Activated CD8-positive, alpha-beta T cell treated with anti-CD3 and anti-CD28 coated beads for 36 hours (primary cell): ENCODE data around the gene LUZP1. TPM values are rescaled to one million over a fixed set of nuclear protein-coding genes. Genes with fewer than 3 reads are reported as not detected.

ENCODE experiments used
- ATAC-seq: fragments of 200-7000 bp; cut with Tn5 transposase; one replicate; pipeline ENCODE4 v1.10.0; 2021; ENCODE audit warnings: mild to moderate bottlenecking, moderate library complexity
- CTCF ChIA-PET: fragments of 350-600 bp; sonication (Branson Sonifier 250); formaldehyde crosslinking; loops from one replicate; lab custom pipeline; 2021; ENCODE audit warnings: antibody characterized with exemption; lab: Charles Lee
- POLR2A ChIA-PET: fragments of 350-600 bp; sonication (Branson Sonifier 250); formaldehyde crosslinking; loops from one replicate; lab custom pipeline; 2021; ENCODE audit warnings: antibody characterized with exemption; lab: Charles Lee
- DNase-seq: peaks from one replicate; pipeline ENCODE4 v3.0.0-alpha.2; 2020
- H3K27ac Mint-ChIP-seq: one replicate; pipeline ENCODE4 v1.8.0; 2021; ENCODE audit warnings: mild to moderate bottlenecking, mixed read lengths
- H3K27me3 Mint-ChIP-seq: one replicate; pipeline ENCODE4 v1.8.0; 2021; ENCODE audit warnings: mixed read lengths
- H3K36me3 Mint-ChIP-seq: one replicate; pipeline ENCODE4 v1.8.0; 2021; ENCODE audit warnings: low read depth, mixed read lengths
- H3K4me1 Mint-ChIP-seq: one replicate; pipeline ENCODE4 v1.8.0; 2021; ENCODE audit warnings: low read depth, mixed read lengths
- H3K4me3 Mint-ChIP-seq: one replicate; pipeline ENCODE4 v1.8.0; 2021; ENCODE audit warnings: mild to moderate bottlenecking, moderate library complexity, mixed read lengths
- H3K9me3 Mint-ChIP-seq: one replicate; pipeline ENCODE4 v1.8.0; 2021; ENCODE audit warnings: mixed read lengths
- intact Hi-C: fragments of 100-400 bp; cut with micrococcal nuclease; formaldehyde crosslinking; loops from one replicate; pipeline ENCODE4 v1.10.0; 2022
- total RNA-seq, 2 experiments: library from RNA; stranded (reverse); gene quantifications; one replicate each; pipeline ENCODE4 v1.2.3, GENCODE V29; 2021
- TF ChIP-seq, protein P1 (sequence below): fragments of 200-600 bp; IDR thresholded peaks from one replicate; pipeline ENCODE4 v1.8.0; 2022; ENCODE audit warnings: antibody characterized with exemption, mild to moderate bottlenecking

The LUZP1 gene
- total RNA-seq, 2 experiments from 2014 or later: 14.9 to 16.0 TPM

DNA sequence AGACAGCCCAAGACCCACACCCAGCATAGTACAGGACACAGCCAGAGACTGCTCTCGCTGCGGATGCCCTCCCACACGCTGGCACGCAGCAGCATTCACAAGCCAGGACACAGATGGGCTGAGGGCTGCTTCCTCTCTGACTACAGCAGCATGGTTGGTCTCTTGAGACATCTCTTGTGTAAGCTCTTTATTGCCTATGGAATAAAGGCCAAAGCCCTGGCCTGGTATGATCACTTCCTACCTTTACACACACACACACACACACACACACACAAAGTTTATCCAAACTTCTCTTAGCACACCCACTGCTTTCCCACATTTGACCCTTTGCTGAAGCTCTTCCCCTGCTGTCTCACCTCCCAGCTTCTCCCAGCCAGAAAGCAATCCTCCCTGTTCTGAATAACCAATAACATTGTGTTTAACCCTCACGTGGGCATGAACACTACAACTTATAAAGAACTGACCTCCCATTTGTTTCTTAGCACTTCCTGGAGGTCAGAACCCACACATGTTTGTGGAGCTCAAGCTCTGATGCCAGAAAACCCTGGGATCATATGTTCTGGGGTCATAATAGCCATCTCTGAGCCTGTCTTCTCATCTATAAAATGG lies 1.2 kb upstream of the LUZP1 start:
- POLR2A ChIA-PET: interaction anchor here (0.7 to 2.9 kb wide), 6 partner anchors 46 to 457 kb away, joined by 3 to 11 read pairs (median 4); partner anchors contain the start of gene KDM1A
- H3K4me1 Mint-ChIP-seq: peaks cover 38% of the 10 kb centered on the region
- peak; percentile 60 for DNase-seq
- peak overlapping the region; percentile 97 for H3K4me3 Mint-ChIP-seq
- CTCF ChIA-PET: interaction anchor here (0.9 to 8.8 kb wide), 4 partner anchors 14 to 73 kb away, joined by 3 to 93 read pairs (median 4); no protein-coding TSS in a partner anchor
- no peaks in the 10 kb centered on the region for H3K27me3 Mint-ChIP-seq
- H3K36me3 Mint-ChIP-seq: no peaks in the 10 kb centered on the region
- no peak overlapping the region for H3K27ac Mint-ChIP-seq
- TF ChIP-seq, protein P1, sequence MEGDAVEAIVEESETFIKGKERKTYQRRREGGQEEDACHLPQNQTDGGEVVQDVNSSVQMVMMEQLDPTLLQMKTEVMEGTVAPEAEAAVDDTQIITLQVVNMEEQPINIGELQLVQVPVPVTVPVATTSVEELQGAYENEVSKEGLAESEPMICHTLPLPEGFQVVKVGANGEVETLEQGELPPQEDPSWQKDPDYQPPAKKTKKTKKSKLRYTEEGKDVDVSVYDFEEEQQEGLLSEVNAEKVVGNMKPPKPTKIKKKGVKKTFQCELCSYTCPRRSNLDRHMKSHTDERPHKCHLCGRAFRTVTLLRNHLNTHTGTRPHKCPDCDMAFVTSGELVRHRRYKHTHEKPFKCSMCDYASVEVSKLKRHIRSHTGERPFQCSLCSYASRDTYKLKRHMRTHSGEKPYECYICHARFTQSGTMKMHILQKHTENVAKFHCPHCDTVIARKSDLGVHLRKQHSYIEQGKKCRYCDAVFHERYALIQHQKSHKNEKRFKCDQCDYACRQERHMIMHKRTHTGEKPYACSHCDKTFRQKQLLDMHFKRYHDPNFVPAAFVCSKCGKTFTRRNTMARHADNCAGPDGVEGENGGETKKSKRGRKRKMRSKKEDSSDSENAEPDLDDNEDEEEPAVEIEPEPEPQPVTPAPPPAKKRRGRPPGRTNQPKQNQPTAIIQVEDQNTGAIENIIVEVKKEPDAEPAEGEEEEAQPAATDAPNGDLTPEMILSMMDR: no peak
- peak; percentile 31 for ATAC-seq
- intact Hi-C loops: no loop called here
- no peaks in the 10 kb centered on the region for H3K9me3 Mint-ChIP-seq

DNA sequence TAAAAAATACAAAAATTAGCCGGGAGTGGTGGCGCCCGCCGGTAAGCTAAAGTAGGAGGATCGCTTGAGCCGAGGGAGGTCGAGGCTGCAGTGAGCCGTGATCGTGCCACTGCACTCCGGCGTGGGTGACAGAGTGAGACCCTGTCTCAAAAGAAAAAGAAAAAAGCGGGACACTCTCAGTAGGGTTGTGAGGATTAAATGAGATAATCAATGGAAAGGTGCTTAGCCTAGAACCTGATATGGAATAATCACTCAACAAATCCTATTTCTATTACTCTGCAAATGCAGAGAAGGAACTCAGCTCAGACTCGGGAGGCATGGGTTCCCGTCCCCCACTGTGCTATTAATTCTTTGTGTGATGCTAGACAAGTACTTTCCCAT lies 529 bp upstream of the LUZP1 start:
- no peak for DNase-seq
- Mint-ChIP-seq H3K27ac (no peak overlapping the region), H3K27me3 (no peaks in the 10 kb centered on the region), H3K9me3 (no peaks in the 10 kb centered on the region), H3K36me3 (no peaks in the 10 kb centered on the region), H3K4me1 (peaks cover 36% of the 10 kb centered on the region), H3K4me3 (peak overlapping the region; percentile 97)
- no peak for ATAC-seq
- CTCF ChIA-PET: interaction anchor here (0.8 to 8.8 kb wide), 5 partner anchors 14 to 72 kb away, joined by 3 to 93 read pairs (median 3); no protein-coding TSS in a partner anchor
- intact Hi-C loops: no loop called here
- TF ChIP-seq, protein P1: no peak
- POLR2A ChIA-PET: interaction anchor here (0.7 to 2.9 kb wide), 9 partner anchors 47 to 457 kb away, joined by 3 to 11 read pairs (median 3); partner anchors contain the start of gene KDM1A

DNA sequence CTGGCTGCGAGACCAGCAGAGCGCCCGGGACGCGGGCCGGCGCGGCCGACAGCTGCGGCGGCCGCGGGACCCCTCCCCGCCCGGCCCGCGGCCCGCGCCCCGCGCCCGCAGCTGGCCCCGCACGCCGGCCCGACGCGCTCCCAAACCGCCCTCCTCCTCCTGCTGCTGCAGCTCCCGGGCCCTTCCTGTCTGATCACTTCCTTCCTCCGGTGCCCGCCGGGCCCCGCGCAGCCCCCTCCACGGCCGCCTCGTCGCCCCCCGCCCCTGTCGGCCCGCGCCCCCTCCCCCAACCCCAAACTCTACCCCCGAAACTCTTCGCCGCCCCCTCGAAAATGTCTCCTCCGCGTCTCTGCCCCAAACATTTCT lies 594 bp downstream of the LUZP1 start:
- TF ChIP-seq, protein P1: no peak
- intact Hi-C loops: no loop called here
- Mint-ChIP-seq H3K27ac (peak overlapping the region; percentile 92), H3K4me1 (peaks cover 38% of the 10 kb centered on the region), H3K4me3 (peak overlapping the region; percentile 97), H3K36me3 (no peaks in the 10 kb centered on the region), H3K27me3 (no peaks in the 10 kb centered on the region), H3K9me3 (no peaks in the 10 kb centered on the region)
- CTCF ChIA-PET: interaction anchor here (1.1 to 8.8 kb wide), 4 partner anchors 16 to 69 kb away, joined by 3 to 93 read pairs (median 18); no protein-coding TSS in a partner anchor
- ATAC-seq: peak; percentile 23
- DNase-seq: peak; percentile 39
- POLR2A ChIA-PET: interaction anchor here (0.6 to 2.9 kb wide), 9 partner anchors 17 to 601 kb away, joined by 3 to 11 read pairs (median 3); no protein-coding TSS in a partner anchor

DNA sequence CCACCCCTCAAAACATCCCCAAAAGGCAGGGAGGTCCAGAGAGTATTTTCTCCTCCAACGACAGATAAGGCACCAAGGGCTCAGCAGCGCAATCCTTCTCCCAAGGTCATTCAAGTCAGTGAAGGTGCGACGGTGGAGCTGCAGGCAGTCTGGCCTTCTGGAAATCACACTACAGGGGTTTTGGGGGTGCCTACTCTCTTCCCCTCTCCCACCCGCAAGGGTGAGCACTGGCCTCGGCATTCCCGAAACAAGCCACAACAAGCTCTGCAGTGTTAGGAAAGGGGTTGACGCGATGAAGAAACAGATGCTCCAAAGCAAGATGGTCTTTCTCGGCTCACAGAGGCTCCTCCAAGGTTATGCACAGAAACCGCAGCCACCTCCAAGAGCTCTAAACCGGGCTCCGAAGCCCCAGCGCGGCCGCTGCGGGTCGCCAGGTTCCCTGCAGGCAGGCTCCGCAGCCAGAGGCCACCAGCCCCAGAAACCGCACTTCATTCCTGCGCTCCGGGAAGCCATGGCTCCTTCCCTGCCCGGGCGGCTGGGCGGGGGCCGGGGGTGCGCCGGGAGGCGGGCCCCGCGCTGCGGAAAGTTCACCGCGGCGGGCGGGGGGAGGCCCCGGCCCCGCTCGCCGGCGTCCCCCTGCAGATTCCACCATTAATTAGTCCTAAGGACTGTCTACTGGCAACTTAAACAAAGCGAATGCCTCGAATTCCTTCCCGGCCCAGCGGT lies 1.1 kb downstream of the LUZP1 start:
- intact Hi-C loops: no loop called here
- peak; percentile 51 for DNase-seq
- H3K27ac Mint-ChIP-seq: peak overlapping the region; percentile 57
- peak overlapping the region; percentile 97 for H3K4me3 Mint-ChIP-seq
- CTCF ChIA-PET: interaction anchor here (1.0 to 3.2 kb wide), 5 partner anchors 9 to 69 kb away, joined by 3 to 21 read pairs (median 4); no protein-coding TSS in a partner anchor
- TF ChIP-seq, protein P1: no peak
- ATAC-seq: peak; percentile 15
- no peaks in the 10 kb centered on the region for H3K27me3 Mint-ChIP-seq
- peaks cover 38% of the 10 kb centered on the region for H3K4me1 Mint-ChIP-seq
- no peaks in the 10 kb centered on the region for H3K9me3 Mint-ChIP-seq
- H3K36me3 Mint-ChIP-seq: no peaks in the 10 kb centered on the region
- POLR2A ChIA-PET: interaction anchor here (0.5 to 2.9 kb wide), 10 partner anchors 16 to 602 kb away, joined by 3 to 11 read pairs (median 3); no protein-coding TSS in a partner anchor
